H9 (cell line): ENCODE data around the gene QSOX2. TPM values are rescaled to one million over a fixed set of nuclear protein-coding genes. Genes with fewer than 3 reads are reported as not detected.

Source experiments
- DNase-seq: peaks from one replicate; pipeline ENCODE4 v3.0.0-alpha.2; 2017
- H2AFZ ChIP-seq: one replicate; pipeline ENCODE4 v1.6.1; 2013; ENCODE audit warnings: mild to moderate bottlenecking, low read length, control low read depth, moderate library complexity
- H2AK5ac ChIP-seq: 2 replicates; pipeline ENCODE4 v1.6.1; 2013; ENCODE audit warnings: low read length, control low read depth, mixed read lengths; ENCODE audit not compliant: insufficient read length
- H2BK120ac ChIP-seq: one replicate; pipeline ENCODE4 v1.6.1; 2013; ENCODE audit warnings: low read depth, mild to moderate bottlenecking, low read length, control low read depth, inconsistent platforms; ENCODE audit not compliant: poor library complexity, severe bottlenecking
- H2BK12ac ChIP-seq: 2 replicates; pipeline ENCODE4 v1.6.1; 2013; ENCODE audit warnings: low read length, control low read depth, mixed read lengths, low read depth; ENCODE audit not compliant: insufficient read length
- H2BK15ac ChIP-seq: 2 replicates; pipeline ENCODE4 v1.6.1; 2013; ENCODE audit warnings: low read depth, low read length, control low read depth
- H2BK20ac ChIP-seq: one replicate; pipeline ENCODE4 v1.6.1; 2013; ENCODE audit warnings: low read depth, mild to moderate bottlenecking, low read length, control low read depth, inconsistent platforms; ENCODE audit not compliant: poor library complexity, severe bottlenecking
- H2BK5ac ChIP-seq: 2 replicates; pipeline ENCODE4 v1.6.1; 2013; ENCODE audit warnings: low read length, control low read depth, mixed read lengths; ENCODE audit not compliant: insufficient read length
- H3K14ac ChIP-seq: 2 replicates; pipeline ENCODE4 v1.6.1; 2013; ENCODE audit warnings: low read length, control low read depth; ENCODE audit not compliant: insufficient read depth
- H3K18ac ChIP-seq: 2 replicates; pipeline ENCODE4 v1.6.1; 2013; ENCODE audit warnings: low read depth, mild to moderate bottlenecking, mixed read lengths, low read length, control low read depth; ENCODE audit not compliant: insufficient read length
- H3K23ac ChIP-seq: 2 replicates; pipeline ENCODE4 v1.6.1; 2013; ENCODE audit warnings: low read length, control low read depth, mixed read lengths, low read depth; ENCODE audit not compliant: insufficient read length
- H3K23me2 ChIP-seq: 2 replicates; pipeline ENCODE4 v1.6.1; 2013; ENCODE audit warnings: low read depth, mild to moderate bottlenecking, mixed read lengths, low read length, control low read depth; ENCODE audit not compliant: insufficient read length, poor library complexity, severe bottlenecking
- H3K27ac ChIP-seq: 2 replicates; pipeline ENCODE4 v1.5.1; 2013; ENCODE audit warnings: low read length, control low read depth, mixed read lengths, low read depth; ENCODE audit not compliant: insufficient read length
- H3K27me3 ChIP-seq: 2 replicates; pipeline ENCODE4 v1.6.1; 2013; ENCODE audit warnings: low read length, control low read depth, inconsistent platforms; ENCODE audit not compliant: insufficient read depth
- H3K4ac ChIP-seq: 2 replicates; pipeline ENCODE4 v1.6.1; 2013; ENCODE audit warnings: low read depth, mild to moderate bottlenecking, control low read depth, inconsistent platforms, low read length, moderate library complexity
- H3K4me1 ChIP-seq: 2 replicates; pipeline ENCODE4 v1.6.1; 2013; ENCODE audit warnings: low read length, control low read depth, inconsistent platforms; ENCODE audit not compliant: insufficient read depth
- H3K4me2 ChIP-seq: 2 replicates; pipeline ENCODE4 v1.6.1; 2013; ENCODE audit warnings: low read length, control low read depth, mixed read lengths; ENCODE audit not compliant: insufficient read length, insufficient read depth
- H3K56ac ChIP-seq: 2 replicates; pipeline ENCODE4 v1.6.1; 2013; ENCODE audit warnings: low read depth, mild to moderate bottlenecking, mixed read lengths, low read length, control low read depth; ENCODE audit not compliant: insufficient read length
- H3K79me1 ChIP-seq: 2 replicates; pipeline ENCODE4 v1.6.1; 2013; ENCODE audit warnings: low read depth, mild to moderate bottlenecking, moderate library complexity, low read length, control low read depth, inconsistent platforms; ENCODE audit not compliant: insufficient read depth, poor library complexity, severe bottlenecking
- H3K79me2 ChIP-seq: 2 replicates; pipeline ENCODE4 v1.6.1; 2013; ENCODE audit warnings: low read length, control low read depth, inconsistent platforms; ENCODE audit not compliant: insufficient read depth
- H3K9ac ChIP-seq: 2 replicates; pipeline ENCODE4 v1.6.1; 2013; ENCODE audit warnings: low read length, control low read depth, mixed read lengths; ENCODE audit not compliant: insufficient read length; ENCODE audit errors: extremely low read depth
- H3K9me3 ChIP-seq: one replicate; pipeline ENCODE4 v1.6.1; 2013; ENCODE audit warnings: low read depth, low read length, inconsistent platforms; ENCODE audit not compliant: control insufficient read depth
- H3T11ph ChIP-seq: one replicate; pipeline ENCODE4 v1.6.1; 2013; ENCODE audit warnings: mild to moderate bottlenecking, low read length, control low read depth, inconsistent platforms
- H4K20me1 ChIP-seq: one replicate; pipeline ENCODE4 v1.6.1; 2013; ENCODE audit not compliant: control insufficient read depth, insufficient read length, insufficient read depth
- H4K5ac ChIP-seq: 2 replicates; pipeline ENCODE4 v1.6.1; 2013; ENCODE audit warnings: low read depth, mild to moderate bottlenecking, mixed read lengths, low read length, control low read depth; ENCODE audit not compliant: insufficient read length
- H4K8ac ChIP-seq: replicated peaks from 2 replicates; pipeline ENCODE4 v1.6.1; 2013; ENCODE audit warnings: low read length, control low read depth, mixed read lengths, low read depth; ENCODE audit not compliant: insufficient read length
- H4K91ac ChIP-seq: 2 replicates; pipeline ENCODE4 v1.6.1; 2013; ENCODE audit warnings: low read depth, mild to moderate bottlenecking, moderate library complexity, mixed read lengths, low read length, control low read depth; ENCODE audit not compliant: insufficient read length
- H3K27ac Mint-ChIP-seq, 3 experiments: 2 replicates in 2 of 3; 3 replicates in 1 of 3; pipeline ENCODE4 v1.8.0; 2020 to 2021; ENCODE audit warnings: mixed read lengths in 3 of 3, mild to moderate bottlenecking in 1 of 3, moderate library complexity in 1 of 3
- H3K27me3 Mint-ChIP-seq: 2 replicates; pipeline ENCODE4 v1.8.0; 2021; ENCODE audit warnings: low read depth, mild to moderate bottlenecking, moderate library complexity, mixed read lengths
- H3K36me3 Mint-ChIP-seq, 3 experiments: 2 replicates in 2 of 3; 3 replicates in 1 of 3; pipeline ENCODE4 v1.8.0; 2020 to 2021; ENCODE audit warnings: low read depth in 3 of 3, mixed read lengths in 3 of 3; ENCODE audit not compliant: insufficient read depth in 1 of 3
- H3K4me1 Mint-ChIP-seq, 2 experiments: 2 replicates each; pipeline ENCODE4 v1.8.0; 2020; ENCODE audit warnings: mixed read lengths in 2 of 2
- H3K4me3 Mint-ChIP-seq, 2 experiments: 2 replicates in 1 of 2; 3 replicates in 1 of 2; pipeline ENCODE4 v1.8.0; 2020 to 2021; ENCODE audit warnings: mild to moderate bottlenecking in 2 of 2, mixed read lengths in 2 of 2, moderate library complexity in 1 of 2
- H3K9me3 Mint-ChIP-seq, 2 experiments: 2 replicates in 1 of 2; 3 replicates in 1 of 2; pipeline ENCODE4 v1.8.0; 2020; ENCODE audit warnings: mild to moderate bottlenecking in 2 of 2, mixed read lengths in 2 of 2, moderate library complexity in 1 of 2
- WGBS: extraction: QIAGEN DNeasy Blood & Tissue Kit; methylation state at CpG from one replicate; pipeline ENCODE4 v1.1.7; 2013; ENCODE audit warnings: missing lambda C conversion rate, low lambda C conversion rate, mixed read lengths; ENCODE audit not compliant: insufficient read length; ENCODE audit errors: extremely low coverage; 5-methylcytosine and 5-hydroxymethylcytosine counted together
- total RNA-seq: library from RNA; stranded (reverse); gene quantifications from 2 replicates; pipeline ENCODE4 v1.2.1, GENCODE V29; 2021
- TF ChIP-seq, protein P1 (sequence below): fragments of 200-600 bp; sonication (generic); conservative IDR thresholded peaks from 3 replicates; pipeline ENCODE4 v1.8.0; 2021; ENCODE audit warnings: antibody characterized with exemption, mild to moderate bottlenecking

QSOX2 gene
- total RNA-seq, 1 experiment from 2014 or later = 25.8 TPM

DNA sequence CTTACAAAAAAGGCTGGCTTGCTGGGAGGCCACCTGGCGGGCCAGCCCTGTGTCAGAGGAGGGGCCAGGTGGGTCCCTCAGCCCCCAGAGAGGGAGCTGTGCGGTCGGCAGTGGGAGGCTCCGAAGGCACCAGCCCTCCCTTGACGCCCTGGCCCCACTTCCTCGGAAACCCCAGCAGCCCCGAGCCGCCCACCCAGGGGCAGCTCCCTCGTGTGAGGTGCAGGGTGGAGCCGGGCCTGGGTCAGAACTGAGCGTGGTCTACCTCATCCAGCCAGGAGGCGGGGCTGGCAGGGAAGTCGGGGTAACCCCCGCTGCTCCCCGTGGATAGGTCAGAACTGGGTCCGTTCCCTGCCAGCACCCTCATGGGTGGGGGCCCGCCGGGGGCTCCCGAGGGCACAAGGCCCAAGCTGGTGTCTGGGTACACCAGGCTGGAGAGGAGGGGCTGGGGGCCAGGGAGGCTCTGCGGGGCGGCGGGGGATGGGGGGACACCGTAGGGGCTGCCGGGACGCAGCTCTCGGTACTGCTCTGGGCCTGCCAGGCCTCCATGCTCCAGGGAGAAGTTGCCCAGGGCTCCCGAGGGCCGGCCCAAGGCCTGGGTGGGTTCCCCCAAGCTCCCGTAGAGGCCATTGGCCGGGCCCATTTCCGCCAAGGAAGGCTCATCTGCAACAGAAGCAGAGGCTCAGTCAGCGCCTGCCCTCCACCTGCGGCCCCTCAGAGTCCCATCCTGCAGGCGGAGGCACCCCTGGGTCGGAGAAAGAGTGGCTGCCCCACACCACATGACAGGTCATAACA lies 48.3 kb downstream of the QSOX2 start:
- Histone ChIP-seq H2AFZ (no peak overlapping the region), H4K5ac (no peak overlapping the region)
- DNase-seq = no peak

More for the DNA sequence above, 48.3 kb downstream of the QSOX2 start:
- Mint-ChIP-seq H3K9me3 (no peaks in the 10 kb centered on the region), H3K27me3 (peaks cover 96% of the 10 kb centered on the region), H3K4me1 (peaks cover 11 to 32% of the 10 kb centered on the region in 2 experiments), H3K36me3 (no peaks in the 10 kb centered on the region), H3K4me3 (peak overlapping the region in 1 of 2 experiments; percentile 71; a peak in 2 of 5 replicates), H3K27ac (no peak overlapping the region)
- H2BK5ac ChIP-seq = no peak overlapping the region
- no peak overlapping the region for H3T11ph ChIP-seq
- H2BK120ac ChIP-seq = no peak overlapping the region
- no peak overlapping the region for H3K56ac ChIP-seq
- peaks cover 5% of the 10 kb centered on the region for H3K23me2 ChIP-seq
- H3K27ac ChIP-seq = no peak overlapping the region
- H4K8ac ChIP-seq = no peak overlapping the region
- H3K4me1 ChIP-seq = no peaks in the 10 kb centered on the region
- no peaks in the 10 kb centered on the region for H4K20me1 ChIP-seq
- H3K4me2 ChIP-seq = peak overlapping the region; percentile 16
- H3K9ac ChIP-seq = no peak overlapping the region
- H3K79me2 ChIP-seq = no peaks in the 10 kb centered on the region
- H3K18ac ChIP-seq = no peak overlapping the region
- H3K14ac ChIP-seq = no peak overlapping the region
- TF ChIP-seq, protein P1, sequence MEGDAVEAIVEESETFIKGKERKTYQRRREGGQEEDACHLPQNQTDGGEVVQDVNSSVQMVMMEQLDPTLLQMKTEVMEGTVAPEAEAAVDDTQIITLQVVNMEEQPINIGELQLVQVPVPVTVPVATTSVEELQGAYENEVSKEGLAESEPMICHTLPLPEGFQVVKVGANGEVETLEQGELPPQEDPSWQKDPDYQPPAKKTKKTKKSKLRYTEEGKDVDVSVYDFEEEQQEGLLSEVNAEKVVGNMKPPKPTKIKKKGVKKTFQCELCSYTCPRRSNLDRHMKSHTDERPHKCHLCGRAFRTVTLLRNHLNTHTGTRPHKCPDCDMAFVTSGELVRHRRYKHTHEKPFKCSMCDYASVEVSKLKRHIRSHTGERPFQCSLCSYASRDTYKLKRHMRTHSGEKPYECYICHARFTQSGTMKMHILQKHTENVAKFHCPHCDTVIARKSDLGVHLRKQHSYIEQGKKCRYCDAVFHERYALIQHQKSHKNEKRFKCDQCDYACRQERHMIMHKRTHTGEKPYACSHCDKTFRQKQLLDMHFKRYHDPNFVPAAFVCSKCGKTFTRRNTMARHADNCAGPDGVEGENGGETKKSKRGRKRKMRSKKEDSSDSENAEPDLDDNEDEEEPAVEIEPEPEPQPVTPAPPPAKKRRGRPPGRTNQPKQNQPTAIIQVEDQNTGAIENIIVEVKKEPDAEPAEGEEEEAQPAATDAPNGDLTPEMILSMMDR = no peak
- no peak overlapping the region for H3K4ac ChIP-seq
- H4K91ac ChIP-seq = no peak overlapping the region
- no peak overlapping the region for H2AK5ac ChIP-seq
- H3K27me3 ChIP-seq = peaks cover 89% of the 10 kb centered on the region
- no peak overlapping the region for H3K23ac ChIP-seq
- H2BK15ac ChIP-seq = no peak overlapping the region
- no CpG with 5 or more reads among the region's 35 CpGs for WGBS
- no peaks in the 10 kb centered on the region for H3K79me1 ChIP-seq
- no peaks in the 10 kb centered on the region for H3K9me3 ChIP-seq
- H2BK20ac ChIP-seq = no peak overlapping the region
- no peak overlapping the region for H2BK12ac ChIP-seq
